ENCODE measurements around the gene NPTX1.

DNA sequence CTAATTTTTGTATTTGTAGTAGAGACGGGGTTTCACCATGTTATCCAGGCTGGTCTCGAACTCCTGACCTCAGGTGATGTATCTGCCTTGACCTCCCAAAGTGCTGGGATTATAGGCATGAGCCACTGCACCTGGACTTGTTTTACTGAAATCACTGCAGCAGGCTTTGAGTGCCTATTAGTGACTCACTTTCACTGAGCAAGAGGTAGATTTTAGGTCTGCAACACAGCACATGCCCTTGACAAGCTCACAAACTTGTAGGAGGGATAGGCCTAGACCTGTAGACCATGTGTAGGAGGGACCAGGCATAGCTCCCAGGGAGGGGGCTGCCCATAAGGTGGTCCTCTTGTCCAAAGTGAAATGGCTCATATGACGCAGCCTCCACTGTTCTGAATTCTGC is 41.2 kb upstream of the NPTX1 start:
- TF ChIP-seq, protein P1, sequence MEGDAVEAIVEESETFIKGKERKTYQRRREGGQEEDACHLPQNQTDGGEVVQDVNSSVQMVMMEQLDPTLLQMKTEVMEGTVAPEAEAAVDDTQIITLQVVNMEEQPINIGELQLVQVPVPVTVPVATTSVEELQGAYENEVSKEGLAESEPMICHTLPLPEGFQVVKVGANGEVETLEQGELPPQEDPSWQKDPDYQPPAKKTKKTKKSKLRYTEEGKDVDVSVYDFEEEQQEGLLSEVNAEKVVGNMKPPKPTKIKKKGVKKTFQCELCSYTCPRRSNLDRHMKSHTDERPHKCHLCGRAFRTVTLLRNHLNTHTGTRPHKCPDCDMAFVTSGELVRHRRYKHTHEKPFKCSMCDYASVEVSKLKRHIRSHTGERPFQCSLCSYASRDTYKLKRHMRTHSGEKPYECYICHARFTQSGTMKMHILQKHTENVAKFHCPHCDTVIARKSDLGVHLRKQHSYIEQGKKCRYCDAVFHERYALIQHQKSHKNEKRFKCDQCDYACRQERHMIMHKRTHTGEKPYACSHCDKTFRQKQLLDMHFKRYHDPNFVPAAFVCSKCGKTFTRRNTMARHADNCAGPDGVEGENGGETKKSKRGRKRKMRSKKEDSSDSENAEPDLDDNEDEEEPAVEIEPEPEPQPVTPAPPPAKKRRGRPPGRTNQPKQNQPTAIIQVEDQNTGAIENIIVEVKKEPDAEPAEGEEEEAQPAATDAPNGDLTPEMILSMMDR (IDR thresholded peaks at IDR 0.05; ENCODE audit: low read depth, low read length, poor library complexity, severe bottlenecking), result no peak
- no peak for TF ChIP-seq EZH2phosphoT487 (IDR thresholded peaks at IDR 0.05; ENCODE audit: borderline replicate concordance, low read length)

Data from DOHH2 (cell line).